Keratinocyte (primary cell): ENCODE measurements around the gene PTPN20.

Experiments used
- EZH2 ChIP-seq: IDR thresholded peaks from one replicate; pipeline ENCODE4 v1.6.1; 2012; ENCODE audit warnings: inconsistent platforms, mild to moderate bottlenecking, low read length, moderate library complexity
- TF ChIP-seq, protein P1 (sequence below), 3 experiments: IDR thresholded peaks in 1 of 3; conservative IDR thresholded peaks in 1 of 3; optimal IDR thresholded peaks in 1 of 3; 2 replicates in 2 of 3; 3 replicates in 1 of 3; pipeline versions ENCODE3 to v1.5.1; 2011; ENCODE audit warnings: low read length in 3 of 3, mild to moderate bottlenecking in 3 of 3, moderate library complexity in 2 of 3, control low read depth in 1 of 3, inconsistent platforms in 1 of 3; ENCODE audit not compliant: insufficient read depth in 2 of 3; ENCODE audit errors: extremely low read depth in 1 of 3

DNA sequence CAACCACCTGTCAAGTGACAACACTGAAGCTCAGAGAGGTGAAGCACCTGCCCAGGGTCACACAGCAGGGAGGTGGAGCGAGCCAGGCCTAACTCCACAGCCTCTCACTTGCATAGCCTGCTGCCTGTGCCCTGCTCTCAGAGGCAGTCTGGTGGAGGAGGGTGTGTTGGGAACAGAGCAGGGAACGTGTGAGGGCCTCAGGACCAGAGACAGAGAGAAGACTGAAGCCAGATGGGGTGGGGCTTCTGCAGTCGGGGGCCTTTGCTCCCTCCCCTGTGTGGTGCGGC, 114.0 kb downstream of the PTPN20 start:
- TF ChIP-seq, protein P1, sequence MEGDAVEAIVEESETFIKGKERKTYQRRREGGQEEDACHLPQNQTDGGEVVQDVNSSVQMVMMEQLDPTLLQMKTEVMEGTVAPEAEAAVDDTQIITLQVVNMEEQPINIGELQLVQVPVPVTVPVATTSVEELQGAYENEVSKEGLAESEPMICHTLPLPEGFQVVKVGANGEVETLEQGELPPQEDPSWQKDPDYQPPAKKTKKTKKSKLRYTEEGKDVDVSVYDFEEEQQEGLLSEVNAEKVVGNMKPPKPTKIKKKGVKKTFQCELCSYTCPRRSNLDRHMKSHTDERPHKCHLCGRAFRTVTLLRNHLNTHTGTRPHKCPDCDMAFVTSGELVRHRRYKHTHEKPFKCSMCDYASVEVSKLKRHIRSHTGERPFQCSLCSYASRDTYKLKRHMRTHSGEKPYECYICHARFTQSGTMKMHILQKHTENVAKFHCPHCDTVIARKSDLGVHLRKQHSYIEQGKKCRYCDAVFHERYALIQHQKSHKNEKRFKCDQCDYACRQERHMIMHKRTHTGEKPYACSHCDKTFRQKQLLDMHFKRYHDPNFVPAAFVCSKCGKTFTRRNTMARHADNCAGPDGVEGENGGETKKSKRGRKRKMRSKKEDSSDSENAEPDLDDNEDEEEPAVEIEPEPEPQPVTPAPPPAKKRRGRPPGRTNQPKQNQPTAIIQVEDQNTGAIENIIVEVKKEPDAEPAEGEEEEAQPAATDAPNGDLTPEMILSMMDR (optimal IDR thresholded peaks at IDR 0.05 in 1 of 3, IDR thresholded peaks at IDR 0.05 in 1 of 3, conservative IDR thresholded peaks at IDR 0.05 in 1 of 3; ENCODE audit: extremely low read depth in 1 of 3, insufficient read depth in 2 of 3, low read length in 3 of 3), result no peak
- no peak for TF ChIP-seq EZH2
